Erythroblast (primary cell): ENCODE measurements around the gene HSPA12B.

Experiments
- GATA1 ChIP-seq: IDR thresholded peaks from 2 replicates; pipeline ENCODE4 v1.6.1; 2011; ENCODE audit warnings: low read depth, mild to moderate bottlenecking, control low read depth, low read length, moderate library complexity
- POLR2A ChIP-seq: IDR thresholded peaks from 2 replicates; pipeline ENCODE4 v1.6.1; 2011; ENCODE audit warnings: mild to moderate bottlenecking, low read length

- TF ChIP-seq POLR2A (no peak), GATA1 (no peak)
Observed at GRCh38 chr20:3733119-3733995, 872 bp downstream of the HSPA12B start.
